WTC11 (cell line): ENCODE data around the gene PCNX4. TPM values are rescaled to one million over a fixed set of nuclear protein-coding genes. Genes with fewer than 3 reads are reported as not detected.

Experiments
- ATAC-seq: fragments of 200-7000 bp; cut with Tn5 transposase; 2 replicates; pipeline ENCODE4 v1.10.0; 2021; ENCODE audit warnings: mild to moderate bottlenecking, moderate library complexity
- CTCF ChIA-PET: fragments of 300-600 bp; sonication (Branson Sonifier 250); formaldehyde crosslinking; loops from one replicate; lab custom pipeline; 2021; ENCODE audit warnings: antibody characterized with exemption; lab: Charles Lee
- POLR2A ChIA-PET: fragments of 350-600 bp; sonication (Branson Sonifier 250); formaldehyde crosslinking; loops from one replicate; lab custom pipeline; 2021; ENCODE audit warnings: antibody characterized with exemption; lab: Charles Lee
- DNase-seq: peaks from one replicate; pipeline ENCODE4 v3.0.0; 2021; ENCODE audit warnings: low spot score
- H3K27ac Mint-ChIP-seq: 2 replicates; pipeline ENCODE4 v1.8.0; 2021; ENCODE audit warnings: mixed read lengths
- H3K27me3 Mint-ChIP-seq: 2 replicates; pipeline ENCODE4 v1.8.0; 2021; ENCODE audit warnings: low read depth, mild to moderate bottlenecking, moderate library complexity, mixed read lengths
- H3K36me3 Mint-ChIP-seq: 2 replicates; pipeline ENCODE4 v1.8.0; 2021; ENCODE audit warnings: mixed read lengths
- H3K4me1 Mint-ChIP-seq: 2 replicates; pipeline ENCODE4 v1.8.0; 2022; ENCODE audit warnings: mixed read lengths
- H3K4me3 Mint-ChIP-seq: 2 replicates; pipeline ENCODE4 v1.8.0; 2021; ENCODE audit warnings: mild to moderate bottlenecking, moderate library complexity, mixed read lengths
- H3K9me3 Mint-ChIP-seq: 2 replicates; pipeline ENCODE4 v1.8.0; 2021; ENCODE audit warnings: mixed read lengths
- ATF1 ChIP-seq: sonication (generic); formaldehyde crosslinking; IDR thresholded peaks from 2 replicates; pipeline ENCODE4 v1.8.1; 2023; ENCODE audit warnings: mild to moderate bottlenecking, moderate library complexity, missing genetic modification reagents
- CREM ChIP-seq: sonication (generic); formaldehyde crosslinking; IDR thresholded peaks from 2 replicates; pipeline ENCODE4 v1.8.1; 2022; ENCODE audit warnings: mild to moderate bottlenecking, missing genetic modification reagents, moderate library complexity
- ELF4 ChIP-seq: sonication (generic); formaldehyde crosslinking; IDR thresholded peaks from 2 replicates; pipeline ENCODE4 v1.8.1; 2022; ENCODE audit warnings: low read depth, mild to moderate bottlenecking, moderate library complexity, missing genetic modification reagents
- GTF2I ChIP-seq: fragments of 250-450 bp; sonication (Bioruptor Pico); conservative IDR thresholded peaks from 2 replicates; pipeline ENCODE4 v1.4.0; 2021; ENCODE audit warnings: mild to moderate bottlenecking
- JUN ChIP-seq: sonication (generic); formaldehyde crosslinking; IDR thresholded peaks from 2 replicates; pipeline ENCODE4 v1.8.0; 2023; ENCODE audit warnings: mild to moderate bottlenecking, missing genetic modification reagents
- MYBL2 ChIP-seq: sonication (generic); formaldehyde crosslinking; IDR thresholded peaks from 2 replicates; pipeline ENCODE4 v1.8.1; 2023; ENCODE audit warnings: mild to moderate bottlenecking, moderate library complexity, missing genetic modification reagents
- NFYB ChIP-seq: sonication (generic); formaldehyde crosslinking; conservative IDR thresholded peaks from 2 replicates; pipeline ENCODE4 v1.8.0; 2022; ENCODE audit warnings: low read depth, missing genetic modification reagents
- TEAD4 ChIP-seq: sonication (generic); formaldehyde crosslinking; IDR thresholded peaks from 2 replicates; pipeline ENCODE4 v1.8.0; 2022; ENCODE audit warnings: mild to moderate bottlenecking, missing genetic modification reagents
- ZNF121 ChIP-seq: sonication (generic); formaldehyde crosslinking; IDR thresholded peaks from 2 replicates; pipeline ENCODE4 v1.8.0; 2023; ENCODE audit warnings: missing genetic modification reagents
- ZNF232 ChIP-seq: sonication (generic); formaldehyde crosslinking; IDR thresholded peaks from 2 replicates; pipeline ENCODE4 v1.8.0; 2022; ENCODE audit warnings: mild to moderate bottlenecking, missing genetic modification reagents
- ZNF396 ChIP-seq: fragments of 250-450 bp; sonication (Bioruptor Pico); IDR thresholded peaks from 2 replicates; pipeline ENCODE4 v1.8.0; 2021; ENCODE audit warnings: mild to moderate bottlenecking, moderate library complexity, borderline replicate concordance
- ZNF416 ChIP-seq: fragments of 250-450 bp; sonication (Bioruptor Pico); IDR thresholded peaks from 2 replicates; pipeline ENCODE4 v1.9.0; 2021; ENCODE audit warnings: mild to moderate bottlenecking, inconsistent platforms
- total RNA-seq: library from RNA; stranded (reverse); gene quantifications from 3 replicates; pipeline ENCODE4 v1.2.3, GENCODE V29; 2021
- TF ChIP-seq, protein P1 (sequence below): sonication (generic); formaldehyde crosslinking; IDR thresholded peaks from 2 replicates; pipeline ENCODE4 v1.8.0; 2023; ENCODE audit warnings: missing genetic modification reagents
- TF ChIP-seq, protein P2 (sequence below): sonication (generic); formaldehyde crosslinking; IDR thresholded peaks from 2 replicates; pipeline ENCODE4 v1.8.1; 2022; ENCODE audit warnings: missing genetic modification reagents, borderline replicate concordance
- TF ChIP-seq, protein P3 (sequence below): sonication (generic); formaldehyde crosslinking; IDR thresholded peaks from 2 replicates; pipeline ENCODE4 v1.8.0; 2022; ENCODE audit warnings: mild to moderate bottlenecking, missing genetic modification reagents
- TF ChIP-seq, protein P4 (sequence below): sonication (generic); formaldehyde crosslinking; conservative IDR thresholded peaks from 2 replicates; pipeline ENCODE4 v1.8.1; 2022; ENCODE audit warnings: mild to moderate bottlenecking, missing genetic modification reagents
- TF ChIP-seq, protein P5 (sequence below): fragments of 200-600 bp; IDR thresholded peaks from 2 replicates; pipeline ENCODE4 v1.8.0; 2022; ENCODE audit warnings: antibody characterized with exemption
- TF ChIP-seq, protein P6 (sequence below): sonication (generic); formaldehyde crosslinking; IDR thresholded peaks from 2 replicates; pipeline ENCODE4 v1.8.1; 2023; ENCODE audit warnings: mild to moderate bottlenecking, moderate library complexity, missing genetic modification reagents

PCNX4 gene
- total RNA-seq, 1 experiment from 2014 or later, result 31.7 TPM

DNA sequence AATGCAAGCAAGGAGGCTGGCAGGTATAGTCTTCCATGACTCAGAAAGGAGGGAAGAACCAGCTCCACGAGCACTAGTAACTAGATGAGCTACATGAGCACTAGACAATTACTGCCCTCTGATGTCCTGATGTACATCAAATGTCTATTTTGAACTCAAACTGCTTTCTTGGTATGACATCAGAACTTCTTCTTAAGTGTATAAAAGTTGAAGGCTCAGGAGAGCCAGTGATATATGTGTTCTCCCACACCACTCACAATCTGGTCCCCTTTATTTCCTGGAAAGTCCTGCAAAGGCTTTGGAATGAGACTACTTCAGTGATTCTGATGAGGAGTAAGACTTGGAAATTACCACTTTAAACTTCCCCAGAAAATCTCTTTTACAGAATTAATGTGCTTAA, 92.0 kb downstream of the PCNX4 start:
- peaks cover 14% of the 10 kb centered on the region for H3K4me1 Mint-ChIP-seq
- POLR2A ChIA-PET, result no interaction called here
- no peaks in the 10 kb centered on the region for H3K27me3 Mint-ChIP-seq
- no peak overlapping the region for H3K27ac Mint-ChIP-seq
- no peaks in the 10 kb centered on the region for H3K36me3 Mint-ChIP-seq
- DNase-seq, result no peak
- CTCF ChIA-PET, result interaction anchor here (0.6 to 4.4 kb wide), 16 partner anchors 9 to 676 kb away, joined by 3 to 28 read pairs (median 4); partner anchors contain the start of genes CCDC175 and DHRS7
- no peak for ATAC-seq
- H3K4me3 Mint-ChIP-seq, result peak overlapping the region; percentile 24; the same call in 1 of the 2 replicates
- peaks cover 4% of the 10 kb centered on the region; the same call in 1 of the 2 replicates for H3K9me3 Mint-ChIP-seq
- TF ChIP-seq ZNF416 (CRISPR knock-in tag) (no peak), NFYB (CRISPR knock-in tag) (no peak), ZNF396 (no peak), CREM (CRISPR knock-in tag) (no peak), ZNF121 (no peak), GTF2I (CRISPR knock-in tag) (no peak), JUN (CRISPR knock-in tag) (no peak), ELF4 (CRISPR knock-in tag) (no peak)
- TF ChIP-seq, protein P1, sequence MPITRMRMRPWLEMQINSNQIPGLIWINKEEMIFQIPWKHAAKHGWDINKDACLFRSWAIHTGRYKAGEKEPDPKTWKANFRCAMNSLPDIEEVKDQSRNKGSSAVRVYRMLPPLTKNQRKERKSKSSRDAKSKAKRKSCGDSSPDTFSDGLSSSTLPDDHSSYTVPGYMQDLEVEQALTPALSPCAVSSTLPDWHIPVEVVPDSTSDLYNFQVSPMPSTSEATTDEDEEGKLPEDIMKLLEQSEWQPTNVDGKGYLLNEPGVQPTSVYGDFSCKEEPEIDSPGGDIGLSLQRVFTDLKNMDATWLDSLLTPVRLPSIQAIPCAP (CRISPR knock-in tag), result no peak
- TF ChIP-seq, protein P2, sequence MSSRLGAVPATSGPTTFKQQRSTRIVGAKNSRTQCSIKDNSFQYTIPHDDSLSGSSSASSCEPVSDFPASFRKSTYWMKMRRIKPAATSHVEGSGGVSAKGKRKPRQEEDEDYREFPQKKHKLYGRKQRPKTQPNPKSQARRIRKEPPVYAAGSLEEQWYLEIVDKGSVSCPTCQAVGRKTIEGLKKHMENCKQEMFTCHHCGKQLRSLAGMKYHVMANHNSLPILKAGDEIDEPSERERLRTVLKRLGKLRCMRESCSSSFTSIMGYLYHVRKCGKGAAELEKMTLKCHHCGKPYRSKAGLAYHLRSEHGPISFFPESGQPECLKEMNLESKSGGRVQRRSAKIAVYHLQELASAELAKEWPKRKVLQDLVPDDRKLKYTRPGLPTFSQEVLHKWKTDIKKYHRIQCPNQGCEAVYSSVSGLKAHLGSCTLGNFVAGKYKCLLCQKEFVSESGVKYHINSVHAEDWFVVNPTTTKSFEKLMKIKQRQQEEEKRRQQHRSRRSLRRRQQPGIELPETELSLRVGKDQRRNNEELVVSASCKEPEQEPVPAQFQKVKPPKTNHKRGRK (CRISPR knock-in tag), result no peak
- TF ChIP-seq, protein P3, sequence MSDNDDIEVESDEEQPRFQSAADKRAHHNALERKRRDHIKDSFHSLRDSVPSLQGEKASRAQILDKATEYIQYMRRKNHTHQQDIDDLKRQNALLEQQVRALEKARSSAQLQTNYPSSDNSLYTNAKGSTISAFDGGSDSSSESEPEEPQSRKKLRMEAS (CRISPR knock-in tag), result no peak
- TF ChIP-seq, protein P4, sequence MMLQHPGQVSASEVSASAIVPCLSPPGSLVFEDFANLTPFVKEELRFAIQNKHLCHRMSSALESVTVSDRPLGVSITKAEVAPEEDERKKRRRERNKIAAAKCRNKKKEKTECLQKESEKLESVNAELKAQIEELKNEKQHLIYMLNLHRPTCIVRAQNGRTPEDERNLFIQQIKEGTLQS (CRISPR knock-in tag), result no peak

DNA sequence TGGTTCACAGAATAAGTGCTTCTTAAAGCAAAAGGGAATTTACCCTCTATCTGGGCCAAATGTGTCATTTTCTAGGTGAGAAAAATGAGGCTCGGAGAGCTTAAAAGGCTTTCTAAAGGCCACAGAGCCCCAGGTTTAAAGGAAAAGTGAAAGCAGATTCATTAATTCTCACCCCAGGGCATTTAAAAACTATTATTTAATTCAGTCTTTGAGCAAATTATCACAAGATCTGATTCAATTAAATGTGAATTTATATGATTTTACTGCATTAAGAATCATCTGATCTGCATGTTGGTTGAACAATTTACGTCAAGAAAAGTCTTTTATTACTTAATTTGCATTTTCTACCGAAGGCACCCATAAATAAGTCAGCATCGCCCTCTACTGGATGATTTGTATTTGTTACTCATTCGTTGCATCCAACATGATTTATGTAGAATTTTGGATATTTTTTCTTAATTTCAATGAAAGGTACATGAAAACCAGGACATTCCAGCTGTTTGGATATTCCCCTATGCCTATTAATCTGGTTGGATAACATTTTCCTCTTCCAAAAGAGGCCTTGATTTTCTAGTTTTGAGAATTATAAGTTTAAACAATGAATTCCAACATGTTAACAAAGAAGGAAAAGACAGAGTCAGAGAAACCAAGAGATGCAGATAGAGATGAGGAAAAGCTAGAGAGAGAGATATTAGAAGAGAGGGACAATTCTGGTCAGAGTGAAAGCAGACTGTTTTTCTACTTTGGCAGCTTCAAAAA, 92.6 kb downstream of the PCNX4 start:
- ATAC-seq (no peak), DNase-seq (no peak)
- peaks cover 14% of the 10 kb centered on the region for H3K4me1 Mint-ChIP-seq
- TF ChIP-seq MYBL2 (CRISPR knock-in tag), result no peak
- TF ChIP-seq, protein P5, sequence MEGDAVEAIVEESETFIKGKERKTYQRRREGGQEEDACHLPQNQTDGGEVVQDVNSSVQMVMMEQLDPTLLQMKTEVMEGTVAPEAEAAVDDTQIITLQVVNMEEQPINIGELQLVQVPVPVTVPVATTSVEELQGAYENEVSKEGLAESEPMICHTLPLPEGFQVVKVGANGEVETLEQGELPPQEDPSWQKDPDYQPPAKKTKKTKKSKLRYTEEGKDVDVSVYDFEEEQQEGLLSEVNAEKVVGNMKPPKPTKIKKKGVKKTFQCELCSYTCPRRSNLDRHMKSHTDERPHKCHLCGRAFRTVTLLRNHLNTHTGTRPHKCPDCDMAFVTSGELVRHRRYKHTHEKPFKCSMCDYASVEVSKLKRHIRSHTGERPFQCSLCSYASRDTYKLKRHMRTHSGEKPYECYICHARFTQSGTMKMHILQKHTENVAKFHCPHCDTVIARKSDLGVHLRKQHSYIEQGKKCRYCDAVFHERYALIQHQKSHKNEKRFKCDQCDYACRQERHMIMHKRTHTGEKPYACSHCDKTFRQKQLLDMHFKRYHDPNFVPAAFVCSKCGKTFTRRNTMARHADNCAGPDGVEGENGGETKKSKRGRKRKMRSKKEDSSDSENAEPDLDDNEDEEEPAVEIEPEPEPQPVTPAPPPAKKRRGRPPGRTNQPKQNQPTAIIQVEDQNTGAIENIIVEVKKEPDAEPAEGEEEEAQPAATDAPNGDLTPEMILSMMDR, result peak; percentile 50
- POLR2A ChIA-PET, result no interaction called here
- CTCF ChIA-PET, result interaction anchor here (0.6 to 4.4 kb wide), 21 partner anchors 10 to 677 kb away, joined by 3 to 28 read pairs (median 4); partner anchors contain the start of genes CCDC175 and DHRS7
- no peaks in the 10 kb centered on the region for H3K36me3 Mint-ChIP-seq
- H3K9me3 Mint-ChIP-seq, result no peaks in the 10 kb centered on the region
- H3K27ac Mint-ChIP-seq, result no peak overlapping the region
- H3K4me3 Mint-ChIP-seq, result peak overlapping the region; percentile 44
- H3K27me3 Mint-ChIP-seq, result no peaks in the 10 kb centered on the region

DNA sequence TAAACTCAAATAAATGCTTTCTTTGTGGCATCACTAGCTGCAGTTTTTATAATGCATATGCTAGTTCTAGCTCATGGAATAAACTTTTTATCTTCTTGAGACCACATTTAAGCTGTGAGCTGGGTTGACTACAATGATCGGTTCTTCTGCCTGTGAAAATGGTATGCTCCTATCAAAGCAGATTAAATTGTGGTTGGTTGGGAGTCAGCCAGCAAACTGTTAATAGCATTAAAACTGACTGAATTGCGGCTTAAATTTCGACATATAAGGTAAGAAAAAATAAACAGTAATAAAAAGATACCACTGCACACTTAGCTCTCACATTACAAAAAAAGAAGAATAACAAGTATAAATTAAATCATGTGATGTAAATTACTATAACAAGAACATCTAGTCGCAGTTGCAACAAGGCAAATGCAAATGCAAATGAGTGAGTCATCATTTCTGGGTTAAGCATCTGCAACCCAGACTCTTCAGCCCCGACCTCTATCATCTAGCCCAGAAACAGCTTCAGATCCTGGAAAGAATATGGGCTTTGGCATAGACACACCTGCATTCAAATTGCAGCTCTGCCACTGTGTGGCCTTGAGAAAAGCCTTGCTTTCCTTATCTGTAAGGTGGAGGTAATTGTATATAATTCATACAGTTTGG, 93.3 kb downstream of the PCNX4 start:
- H3K9me3 Mint-ChIP-seq, result no peaks in the 10 kb centered on the region
- TF ChIP-seq TEAD4 (CRISPR knock-in tag) (no peak), ATF1 (CRISPR knock-in tag) (no peak), ZNF232 (CRISPR knock-in tag) (no peak)
- TF ChIP-seq, protein P6, sequence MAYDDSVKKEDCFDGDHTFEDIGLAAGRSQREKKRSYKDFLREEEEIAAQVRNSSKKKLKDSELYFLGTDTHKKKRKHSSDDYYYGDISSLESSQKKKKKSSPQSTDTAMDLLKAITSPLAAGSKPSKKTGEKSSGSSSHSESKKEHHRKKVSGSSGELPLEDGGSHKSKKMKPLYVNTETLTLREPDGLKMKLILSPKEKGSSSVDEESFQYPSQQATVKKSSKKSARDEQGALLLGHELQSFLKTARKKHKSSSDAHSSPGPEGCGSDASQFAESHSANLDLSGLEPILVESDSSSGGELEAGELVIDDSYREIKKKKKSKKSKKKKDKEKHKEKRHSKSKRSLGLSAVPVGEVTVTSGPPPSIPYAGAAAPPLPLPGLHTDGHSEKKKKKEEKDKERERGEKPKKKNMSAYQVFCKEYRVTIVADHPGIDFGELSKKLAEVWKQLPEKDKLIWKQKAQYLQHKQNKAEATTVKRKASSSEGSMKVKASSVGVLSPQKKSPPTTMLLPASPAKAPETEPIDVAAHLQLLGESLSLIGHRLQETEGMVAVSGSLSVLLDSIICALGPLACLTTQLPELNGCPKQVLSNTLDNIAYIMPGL (CRISPR knock-in tag), result no peak
- no peaks in the 10 kb centered on the region for H3K36me3 Mint-ChIP-seq
- H3K27me3 Mint-ChIP-seq, result no peaks in the 10 kb centered on the region
- CTCF ChIA-PET, result interaction anchor here (0.9 to 4.4 kb wide), 12 partner anchors 10 to 678 kb away, joined by 3 to 28 read pairs (median 6); partner anchors contain the start of gene DHRS7
- ATAC-seq (no peak), DNase-seq (no peak)
- H3K4me3 Mint-ChIP-seq, result no peak overlapping the region
- H3K27ac Mint-ChIP-seq, result no peak overlapping the region
- POLR2A ChIA-PET, result no interaction called here
- peaks cover 14% of the 10 kb centered on the region for H3K4me1 Mint-ChIP-seq
